ENCODE measurements around the gene ACBD6. TPM values are rescaled to one million over a fixed set of nuclear protein-coding genes. Genes with fewer than 3 reads are reported as not detected.

The ACBD6 gene
- total RNA-seq, 2 donors from 2014 or later: 43.2 to 54.5 TPM

DNA sequence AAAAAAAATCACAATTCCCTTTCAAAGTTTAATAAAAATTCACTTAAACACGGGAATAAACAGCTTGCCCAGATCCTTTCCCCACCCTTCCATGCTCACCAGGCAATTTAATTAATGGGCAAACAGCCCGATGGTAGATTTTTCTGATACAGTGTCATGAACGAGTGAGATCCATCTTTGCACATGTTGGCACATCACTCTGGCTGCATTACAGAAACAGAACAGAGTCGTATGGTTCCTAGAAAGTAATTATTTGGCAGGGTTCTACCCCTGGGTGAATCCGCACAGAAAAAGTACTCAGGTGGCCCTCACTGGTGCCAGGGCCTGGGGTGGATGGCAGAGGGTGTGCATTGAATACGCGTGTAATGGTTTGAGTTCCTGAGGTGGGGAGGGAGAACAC, 31.8 kb upstream of the ACBD6 start:
- Histone ChIP-seq H3K9ac (ENCODE audit: extremely low read depth, low read length, poor library complexity, severe bottlenecking) (no peak overlapping the region), H3K9me3 (ENCODE audit: control insufficient read depth, low read length) (no peaks in the 10 kb centered on the region), H3K4me1 (ENCODE audit: control insufficient read depth, insufficient read depth, low read length) (no peaks in the 10 kb centered on the region), H3K36me3 (ENCODE audit: control insufficient read depth, insufficient read depth, low read length) (no peaks in the 10 kb centered on the region), H3K4me3 (ENCODE audit: low read length) (no peak overlapping the region), H3K27me3 (ENCODE audit: control insufficient read depth, insufficient read depth, low read length, poor library complexity, severe bottlenecking) (no peaks in the 10 kb centered on the region), H3K27ac (ENCODE audit: low read depth, low read length) (no peak overlapping the region)
- WGBS, 2 experiments (ENCODE audit: insufficient coverage in 1 of 2, insufficient read length in 1 of 2): 92 to 100% methylated on average over 2 to 7 of the region's 7 CpGs
- no peaks in the 10 kb centered on the region for H3K36me3 Mint-ChIP-seq (ENCODE audit: low read depth)
- no peaks in the 10 kb centered on the region for H3K4me1 Mint-ChIP-seq
- H3K9me3 Mint-ChIP-seq: no peaks in the 10 kb centered on the region
- H3K27me3 Mint-ChIP-seq (ENCODE audit: insufficient read depth): peaks cover 2% of the 10 kb centered on the region
- no peak overlapping the region for H3K27ac Mint-ChIP-seq
- H3K4me3 Mint-ChIP-seq: no peak overlapping the region
- TF ChIP-seq, protein P1, sequence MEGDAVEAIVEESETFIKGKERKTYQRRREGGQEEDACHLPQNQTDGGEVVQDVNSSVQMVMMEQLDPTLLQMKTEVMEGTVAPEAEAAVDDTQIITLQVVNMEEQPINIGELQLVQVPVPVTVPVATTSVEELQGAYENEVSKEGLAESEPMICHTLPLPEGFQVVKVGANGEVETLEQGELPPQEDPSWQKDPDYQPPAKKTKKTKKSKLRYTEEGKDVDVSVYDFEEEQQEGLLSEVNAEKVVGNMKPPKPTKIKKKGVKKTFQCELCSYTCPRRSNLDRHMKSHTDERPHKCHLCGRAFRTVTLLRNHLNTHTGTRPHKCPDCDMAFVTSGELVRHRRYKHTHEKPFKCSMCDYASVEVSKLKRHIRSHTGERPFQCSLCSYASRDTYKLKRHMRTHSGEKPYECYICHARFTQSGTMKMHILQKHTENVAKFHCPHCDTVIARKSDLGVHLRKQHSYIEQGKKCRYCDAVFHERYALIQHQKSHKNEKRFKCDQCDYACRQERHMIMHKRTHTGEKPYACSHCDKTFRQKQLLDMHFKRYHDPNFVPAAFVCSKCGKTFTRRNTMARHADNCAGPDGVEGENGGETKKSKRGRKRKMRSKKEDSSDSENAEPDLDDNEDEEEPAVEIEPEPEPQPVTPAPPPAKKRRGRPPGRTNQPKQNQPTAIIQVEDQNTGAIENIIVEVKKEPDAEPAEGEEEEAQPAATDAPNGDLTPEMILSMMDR (conservative IDR thresholded peaks at IDR 0.05): no peak
- no peak for DNase-seq

DNA sequence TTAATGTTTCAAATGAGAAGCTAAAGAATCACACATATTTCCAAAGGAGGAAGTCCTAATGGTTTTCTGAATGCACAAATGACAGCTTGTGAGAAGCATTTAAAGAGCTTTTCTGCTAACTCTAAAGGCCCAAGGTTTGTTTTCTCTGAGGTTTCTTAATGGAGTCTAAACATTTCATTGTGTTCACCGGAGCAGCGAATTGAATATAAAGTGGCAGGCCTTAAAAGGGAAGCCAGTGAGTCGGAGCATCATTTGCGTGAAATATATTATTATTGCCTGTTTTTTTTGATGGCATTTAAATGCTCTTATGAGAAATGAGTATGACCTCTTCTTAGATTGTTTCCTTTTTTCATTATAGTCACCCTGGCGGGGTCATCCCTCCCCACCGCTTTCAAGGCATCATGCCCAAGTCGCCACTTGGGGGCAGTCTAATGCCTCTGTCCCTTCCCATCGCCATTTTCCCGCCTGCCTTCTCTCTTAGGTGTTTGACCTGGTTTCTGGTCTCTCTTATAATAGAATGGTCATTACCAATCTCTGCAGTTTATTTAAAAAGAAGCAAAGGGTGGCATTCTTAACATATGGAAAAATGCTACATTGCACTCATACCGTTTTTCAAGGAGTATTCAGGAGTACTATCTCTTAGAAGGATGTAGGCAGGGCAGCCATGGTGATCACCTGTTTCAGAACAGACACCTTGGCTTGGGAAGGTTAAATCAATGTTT, 31.1 kb upstream of the ACBD6 start:
- 33 to 51% methylated on average over 5 to 10 of the region's 10 CpGs for WGBS, 2 experiments (ENCODE audit: insufficient coverage in 1 of 2, insufficient read length in 1 of 2)
- Mint-ChIP-seq H3K4me1 (no peaks in the 10 kb centered on the region), H3K36me3 (ENCODE audit: low read depth) (no peaks in the 10 kb centered on the region), H3K27ac (no peak overlapping the region), H3K9me3 (no peaks in the 10 kb centered on the region), H3K4me3 (no peak overlapping the region), H3K27me3 (ENCODE audit: insufficient read depth) (peaks cover 2% of the 10 kb centered on the region)
- H3K4me1 ChIP-seq (ENCODE audit: control insufficient read depth, insufficient read depth, low read length): no peaks in the 10 kb centered on the region
- H3K27ac ChIP-seq (ENCODE audit: low read depth, low read length): no peak overlapping the region
- H3K4me3 ChIP-seq (ENCODE audit: low read length): no peak overlapping the region
- no peaks in the 10 kb centered on the region for H3K27me3 ChIP-seq (ENCODE audit: control insufficient read depth, insufficient read depth, low read length, poor library complexity, severe bottlenecking)
- no peaks in the 10 kb centered on the region for H3K9me3 ChIP-seq (ENCODE audit: control insufficient read depth, low read length)
- H3K9ac ChIP-seq (ENCODE audit: extremely low read depth, low read length, poor library complexity, severe bottlenecking): no peak overlapping the region
- TF ChIP-seq, protein P1 (conservative IDR thresholded peaks at IDR 0.05): peak; percentile 97
- peak; percentile 91 for DNase-seq
- no peaks in the 10 kb centered on the region for H3K36me3 ChIP-seq (ENCODE audit: control insufficient read depth, insufficient read depth, low read length)

DNA sequence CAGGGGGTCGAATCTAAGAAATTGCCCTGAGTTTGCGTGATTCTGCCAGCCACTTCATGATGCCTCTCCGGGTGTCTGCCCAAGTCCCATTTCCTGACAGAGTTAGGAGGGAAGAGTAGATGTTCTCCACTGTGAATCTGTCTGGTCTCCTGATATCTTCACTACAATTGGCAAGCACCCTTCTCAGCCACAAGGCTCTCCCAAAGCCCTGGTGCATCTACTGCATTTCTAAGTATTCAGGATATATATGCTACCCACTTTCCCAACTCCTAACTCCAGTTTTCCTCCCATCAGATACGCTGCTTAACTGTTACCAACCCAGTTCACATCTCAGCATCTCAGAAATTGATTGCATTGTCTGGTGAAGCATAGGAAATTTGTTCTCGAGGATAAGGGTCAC, 30.5 kb upstream of the ACBD6 start:
- no peak overlapping the region for H3K4me3 Mint-ChIP-seq
- H3K27ac ChIP-seq (ENCODE audit: low read depth, low read length): no peak overlapping the region
- H3K9me3 ChIP-seq (ENCODE audit: control insufficient read depth, low read length): no peaks in the 10 kb centered on the region
- no peaks in the 10 kb centered on the region for H3K27me3 ChIP-seq (ENCODE audit: control insufficient read depth, insufficient read depth, low read length, poor library complexity, severe bottlenecking)
- no peaks in the 10 kb centered on the region for H3K9me3 Mint-ChIP-seq
- DNase-seq: no peak
- TF ChIP-seq, protein P1 (conservative IDR thresholded peaks at IDR 0.05): no peak
- no peaks in the 10 kb centered on the region for H3K36me3 Mint-ChIP-seq (ENCODE audit: low read depth)
- H3K4me3 ChIP-seq (ENCODE audit: low read length): no peak overlapping the region
- H3K4me1 Mint-ChIP-seq: no peaks in the 10 kb centered on the region
- no peaks in the 10 kb centered on the region for H3K36me3 ChIP-seq (ENCODE audit: control insufficient read depth, insufficient read depth, low read length)
- H3K27me3 Mint-ChIP-seq (ENCODE audit: insufficient read depth): peaks cover 2% of the 10 kb centered on the region
- no peak overlapping the region for H3K27ac Mint-ChIP-seq
- H3K4me1 ChIP-seq (ENCODE audit: control insufficient read depth, insufficient read depth, low read length): no peaks in the 10 kb centered on the region
- 93% methylated on average over 5 of the region's 5 CpGs; no CpG with 5 or more reads in 1 of the 2 experiments for WGBS, 2 experiments (ENCODE audit: insufficient coverage in 1 of 2, insufficient read length in 1 of 2)
- no peak overlapping the region for H3K9ac ChIP-seq (ENCODE audit: extremely low read depth, low read length, poor library complexity, severe bottlenecking)

All from endodermal cell (in vitro differentiated cells).